HG02884 (cell line): ENCODE results near the gene TOM1L2.

Source experiments
- ATAC-seq: cut with Tn5 transposase; IDR thresholded peaks from one replicate; pipeline ENCODE4 v1.9.1; 2021; ENCODE audit warnings: mild to moderate bottlenecking, moderate library complexity; ENCODE audit not compliant: unreplicated experiment

TOM1L2 gene

DNA sequence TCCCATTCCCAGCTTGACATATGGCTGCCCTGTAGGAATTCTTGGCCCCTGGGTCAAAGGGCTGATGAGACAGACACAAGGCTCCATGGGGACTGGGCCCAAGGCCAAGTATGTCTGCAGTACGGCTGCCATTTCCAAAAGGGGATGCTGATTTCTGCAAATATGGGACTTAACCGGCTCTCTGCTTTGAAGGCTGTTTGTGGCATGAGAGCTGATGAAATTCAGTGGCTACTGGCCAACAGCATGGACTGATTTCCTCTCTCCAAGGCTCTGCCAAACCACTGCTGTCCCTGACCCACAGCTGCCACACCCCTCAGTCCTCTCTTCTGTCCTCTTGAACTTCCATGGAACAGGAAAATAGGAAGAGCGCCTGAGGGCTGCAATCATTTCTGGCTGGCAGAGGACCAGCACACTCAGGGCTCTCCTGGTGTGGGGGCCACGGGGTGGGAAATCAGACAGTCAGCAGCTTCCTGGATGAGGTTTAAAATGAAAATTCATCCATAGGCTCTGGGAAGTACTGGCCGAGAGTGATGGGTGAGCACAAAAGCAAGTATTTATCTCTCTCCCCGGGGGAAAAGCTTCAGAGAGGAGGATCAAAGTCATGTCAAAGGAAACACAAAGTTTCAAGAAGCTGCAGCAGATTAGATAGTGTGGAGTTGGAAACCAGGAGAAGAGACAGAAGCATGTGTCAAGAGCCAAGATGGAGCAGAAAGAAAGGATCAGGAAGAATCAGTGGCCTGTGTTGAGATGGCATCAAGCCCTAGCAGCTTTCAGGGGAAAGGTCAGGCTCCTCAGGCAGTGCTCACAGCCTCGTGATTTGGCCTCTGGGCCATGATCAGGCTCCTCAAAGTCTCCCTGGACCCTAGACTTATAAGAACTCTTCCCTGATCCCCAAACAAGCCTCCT, 71.3 kb downstream of the TOM1L2 start:
- no peak for ATAC-seq

DNA sequence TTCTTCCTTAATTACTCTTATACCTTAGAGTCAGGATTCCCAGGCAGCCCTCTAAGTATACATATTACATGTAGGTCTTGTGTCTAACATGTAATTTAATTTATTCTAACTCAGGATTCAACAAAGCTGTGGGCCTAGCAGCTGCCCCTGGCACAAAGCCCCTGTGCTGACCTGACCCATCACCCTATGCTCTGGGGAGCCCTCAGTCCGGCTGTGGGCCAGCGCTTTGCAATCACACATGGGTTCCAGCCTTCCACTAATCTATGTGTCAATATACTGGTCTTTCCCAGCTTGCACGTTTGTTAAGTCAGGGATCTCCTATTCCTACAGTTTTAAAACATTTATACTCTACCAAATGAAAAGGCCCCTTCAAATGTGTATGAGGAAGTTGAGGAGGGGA, 72.7 kb downstream of the TOM1L2 start:
- ATAC-seq, result no peak

DNA sequence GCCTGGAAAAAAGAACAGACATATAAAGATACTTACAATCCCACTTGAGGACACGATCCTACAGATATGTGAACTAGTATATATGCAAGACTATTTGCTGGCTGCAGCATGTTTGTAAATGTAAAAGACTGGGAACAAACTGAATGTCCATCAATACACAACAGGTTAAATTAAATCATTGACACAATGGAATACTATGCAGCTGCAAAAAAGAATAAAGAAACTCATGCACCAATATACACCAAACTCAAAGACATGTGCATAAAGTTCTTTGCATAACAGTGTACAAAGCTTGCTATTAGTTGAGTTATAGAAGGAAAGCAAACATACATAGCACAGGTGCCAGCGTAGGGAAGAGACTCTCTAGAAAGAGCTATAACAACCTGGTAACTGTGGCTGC, 73.5 kb downstream of the TOM1L2 start:
- ATAC-seq, result no peak

DNA sequence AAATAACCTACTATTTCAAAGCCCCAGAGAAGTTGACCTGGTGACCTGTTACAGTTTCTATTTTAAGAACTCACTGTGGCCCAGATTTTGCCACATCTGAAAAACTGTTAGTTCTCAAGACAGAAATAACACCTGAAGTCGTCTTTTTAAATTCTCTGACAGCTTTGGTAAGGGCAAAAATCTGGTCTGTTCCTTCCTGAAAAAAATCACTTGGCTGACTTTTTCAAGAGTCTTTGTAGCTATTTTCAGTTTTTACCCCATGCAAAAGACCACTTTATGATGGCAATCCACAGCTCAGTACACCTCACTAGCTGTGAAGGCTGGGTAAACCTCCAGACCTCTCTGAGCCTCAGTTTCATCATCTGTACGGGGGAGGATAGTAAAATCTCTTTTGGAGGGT, 74.8 kb downstream of the TOM1L2 start:
- ATAC-seq, result no peak

DNA sequence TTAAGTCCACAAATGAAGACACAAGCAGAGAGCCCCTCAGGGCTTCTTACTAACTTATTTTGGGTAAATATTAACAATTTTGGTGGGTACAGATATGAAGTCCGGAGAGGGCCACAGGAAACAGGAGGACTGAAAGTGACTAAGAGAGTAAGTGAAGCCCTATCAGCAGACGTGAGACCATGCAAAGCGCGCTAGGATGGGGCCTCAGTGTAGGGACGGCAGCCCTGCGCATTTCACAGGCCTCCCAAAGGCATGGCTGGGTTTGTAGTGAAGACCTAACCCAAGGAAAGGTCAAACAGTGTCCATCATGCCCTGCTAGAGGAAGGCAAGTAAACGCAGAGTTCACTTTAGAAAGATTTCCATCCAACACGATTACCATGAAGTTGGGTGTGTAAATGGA, 75.5 kb downstream of the TOM1L2 start:
- ATAC-seq, result no peak

DNA sequence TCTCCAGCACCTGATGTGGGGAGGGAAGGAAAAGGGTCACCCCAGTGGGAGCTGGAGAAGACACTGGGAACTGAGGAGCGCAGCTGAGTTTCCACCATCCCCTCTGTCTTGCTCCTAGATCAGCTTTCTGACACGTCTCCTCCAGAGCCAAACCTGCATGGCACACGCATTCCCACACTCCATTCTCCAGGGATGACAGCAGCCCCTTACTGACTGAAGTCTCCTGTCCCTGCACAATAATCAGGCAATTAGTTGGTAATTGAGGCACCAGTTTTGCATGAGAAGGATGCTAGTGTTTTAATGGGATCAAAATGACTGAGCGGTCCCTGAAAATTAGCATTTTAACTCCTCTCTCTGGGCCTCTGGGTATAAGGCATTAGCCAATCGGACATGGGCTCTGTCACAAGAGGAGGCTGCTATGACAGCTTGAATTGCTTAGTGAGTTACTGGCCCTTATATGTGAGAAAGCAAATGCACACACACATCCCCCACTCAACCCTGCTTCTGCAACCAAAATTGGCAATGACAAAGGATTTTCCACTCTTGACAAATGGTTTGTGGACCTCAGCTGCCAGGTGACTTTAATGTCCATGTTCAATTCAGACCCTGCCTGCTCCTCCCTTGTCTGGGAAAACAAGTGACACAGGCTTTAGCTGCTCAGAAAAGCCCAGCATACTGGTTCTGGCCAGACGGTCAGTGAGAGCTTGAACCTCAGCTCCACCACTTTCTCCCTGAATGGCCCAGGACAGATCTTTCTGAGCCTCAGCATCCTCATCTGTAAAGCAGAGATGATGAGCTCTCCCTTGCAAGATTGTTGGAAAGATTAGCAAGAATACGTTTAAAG, 78.2 kb downstream of the TOM1L2 start:
- ATAC-seq, result no peak

DNA sequence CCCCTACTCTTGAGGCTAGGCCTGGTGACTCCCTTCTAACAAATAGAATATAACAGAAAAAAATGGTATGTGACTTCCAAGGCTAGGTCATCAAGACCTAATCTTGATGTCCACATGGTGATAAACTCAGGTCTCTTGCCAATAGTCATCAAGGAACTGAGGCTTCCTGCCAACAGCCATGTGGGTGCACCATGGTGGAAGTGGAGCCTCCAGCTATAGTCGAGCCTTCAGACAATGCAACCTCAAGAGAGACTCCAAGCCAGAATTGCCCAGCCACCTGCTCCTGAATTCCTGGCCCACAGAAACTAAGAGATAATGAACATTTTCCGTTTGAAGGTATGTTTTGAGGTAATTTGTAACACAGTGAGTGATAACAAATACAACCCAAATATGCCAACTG, 79.5 kb downstream of the TOM1L2 start:
- no peak for ATAC-seq

DNA sequence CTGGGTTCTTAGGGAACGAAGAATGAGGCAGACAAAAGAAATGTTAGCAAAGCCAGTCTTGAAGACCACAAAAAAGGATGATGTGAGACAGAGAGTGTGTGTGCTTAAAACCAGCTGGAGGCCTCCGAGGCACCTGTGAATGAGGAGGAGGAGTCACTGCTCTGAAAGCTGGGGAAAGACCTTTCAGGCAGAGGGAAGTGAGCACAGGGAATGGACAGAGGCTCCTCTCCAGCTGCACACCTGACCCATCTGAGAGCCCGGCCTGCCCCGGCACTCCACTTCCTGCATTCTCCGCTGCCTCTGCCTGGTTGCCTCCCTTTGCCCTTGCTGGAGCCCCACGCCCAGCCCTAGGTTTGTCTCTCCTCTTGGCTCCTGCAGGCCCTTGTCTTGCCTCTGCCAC, 80.2 kb downstream of the TOM1L2 start:
- ATAC-seq, result no peak

DNA sequence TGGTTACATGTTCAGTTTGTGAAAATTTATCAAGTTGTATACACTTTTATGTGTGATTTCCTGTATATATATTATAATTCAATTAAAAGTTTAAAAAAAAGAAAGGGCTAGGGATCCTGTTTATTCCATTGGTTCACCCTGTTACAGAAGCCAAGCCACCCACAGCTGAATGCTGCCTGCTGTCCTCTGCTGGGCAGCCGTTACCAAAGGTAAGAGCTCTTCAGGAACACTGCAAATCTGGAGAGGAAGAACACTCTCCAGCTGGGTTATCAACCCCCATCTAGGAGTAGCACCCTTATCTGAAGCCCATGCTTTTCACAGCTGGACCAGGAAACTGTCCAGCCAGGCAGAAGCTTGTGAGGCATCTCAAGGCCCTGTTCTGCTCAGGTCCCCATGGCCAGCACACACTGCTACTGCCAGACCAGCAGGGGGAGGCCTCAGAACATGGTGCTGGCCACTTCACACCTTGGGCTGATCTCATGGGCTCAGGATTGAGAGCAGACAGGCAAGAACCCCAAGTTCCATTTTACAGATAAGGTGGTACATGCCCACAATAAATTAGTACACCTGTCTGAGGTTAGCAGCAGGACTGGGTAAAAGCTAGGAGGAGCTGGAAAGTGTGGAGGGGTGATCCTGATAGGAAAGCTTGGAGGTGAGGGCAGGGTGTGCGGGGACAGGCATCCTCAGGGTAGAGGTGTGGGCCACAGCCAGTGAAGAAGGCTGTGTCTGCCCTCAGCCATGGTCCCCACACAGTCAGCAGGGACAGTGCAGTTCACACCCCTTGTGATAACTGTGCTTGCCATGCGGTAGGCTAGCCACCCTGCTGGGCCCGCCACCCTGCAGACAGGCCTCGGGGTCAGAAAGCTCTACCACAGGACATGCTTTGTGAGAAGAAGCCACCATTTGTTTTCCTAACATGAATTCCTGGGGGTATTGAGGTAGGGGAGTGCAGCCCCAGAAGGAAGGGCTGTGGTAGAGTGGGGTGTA, 81.1 kb downstream of the TOM1L2 start:
- no peak for ATAC-seq

DNA sequence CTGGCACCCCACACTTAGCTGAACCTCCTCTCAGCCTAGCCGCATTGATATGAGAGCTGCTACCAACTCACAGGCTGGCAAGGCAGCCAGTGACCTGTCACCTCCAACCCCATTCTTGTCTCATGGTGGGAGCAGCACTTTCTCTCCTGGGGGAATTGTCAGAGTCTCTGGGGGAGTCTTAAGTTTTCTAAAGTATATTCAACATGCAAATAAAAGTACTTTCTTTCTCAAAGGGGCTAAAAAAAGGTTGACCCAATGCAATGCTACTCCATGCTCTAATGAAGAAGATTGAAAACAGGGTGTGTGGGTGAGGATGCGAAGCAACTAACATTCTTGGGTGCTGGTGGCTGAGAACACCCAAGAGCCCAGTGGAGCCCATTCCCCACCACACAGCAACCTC, 82.3 kb downstream of the TOM1L2 start:
- ATAC-seq, result no peak

DNA sequence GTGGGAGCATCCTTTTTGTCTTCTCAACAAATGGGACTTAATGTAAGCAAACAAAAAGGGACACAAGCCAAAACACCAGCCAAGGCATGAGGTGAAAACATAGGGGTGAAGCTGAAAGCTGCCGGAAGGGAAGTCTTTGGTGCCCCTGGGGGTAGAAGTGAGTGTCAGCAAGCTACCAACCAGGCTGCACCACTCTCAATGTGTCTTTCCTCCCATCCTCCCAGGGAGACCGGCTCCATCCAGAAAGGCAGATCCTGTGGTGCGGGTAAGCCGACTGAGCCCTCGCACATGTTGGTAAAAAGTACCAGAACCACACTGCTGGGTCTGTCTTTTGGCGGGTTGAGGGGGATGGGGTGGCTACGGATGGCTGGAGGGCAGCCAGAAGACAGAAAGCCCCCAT, 83.4 kb downstream of the TOM1L2 start:
- no peak for ATAC-seq

DNA sequence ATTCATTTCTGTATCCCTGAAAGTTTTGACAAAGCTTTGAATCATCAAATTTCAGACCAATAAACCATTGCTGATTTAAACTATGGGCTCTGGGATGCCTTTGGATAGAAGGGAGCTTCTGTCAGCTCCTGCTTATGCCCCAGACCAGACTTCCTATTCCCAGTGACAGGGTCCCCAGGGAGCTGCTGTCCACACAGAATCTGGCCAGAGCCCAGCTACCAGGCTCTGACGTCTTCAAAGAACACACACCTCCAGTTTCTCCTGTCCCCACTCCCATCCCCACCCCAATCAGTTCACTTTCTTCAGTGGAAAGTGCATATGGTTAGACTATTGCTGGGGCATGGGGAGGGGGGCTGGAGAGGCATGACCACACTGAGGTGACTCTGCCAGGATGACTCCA, 83.8 kb downstream of the TOM1L2 start:
- no peak for ATAC-seq

DNA sequence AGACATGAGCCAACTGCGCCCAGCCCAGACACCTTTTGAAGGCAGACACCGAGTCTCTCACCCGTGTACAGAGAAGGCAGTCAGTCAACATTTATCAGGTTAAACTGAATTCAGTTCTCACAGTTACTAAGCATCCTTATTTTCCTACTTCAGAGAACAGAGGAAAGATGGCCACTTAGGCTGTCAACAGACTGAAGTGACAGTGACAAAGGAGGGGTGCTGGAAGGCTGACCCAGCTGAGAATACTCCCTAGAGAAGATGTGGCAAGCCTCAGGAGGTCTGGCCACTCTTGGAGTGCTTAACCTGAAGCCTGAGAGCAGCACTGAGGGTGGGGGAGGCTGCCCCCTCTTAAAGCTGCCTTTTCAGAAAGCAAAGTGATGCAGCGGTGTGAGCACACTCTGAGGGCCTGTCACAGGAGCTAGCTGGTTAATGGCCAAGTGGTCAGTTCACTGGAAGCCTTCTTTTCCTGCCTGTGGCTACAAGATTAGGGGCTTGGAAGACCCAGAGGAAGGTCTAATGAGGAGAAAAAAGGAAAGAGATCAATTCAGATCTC, 84.4 kb downstream of the TOM1L2 start:
- no peak for ATAC-seq

DNA sequence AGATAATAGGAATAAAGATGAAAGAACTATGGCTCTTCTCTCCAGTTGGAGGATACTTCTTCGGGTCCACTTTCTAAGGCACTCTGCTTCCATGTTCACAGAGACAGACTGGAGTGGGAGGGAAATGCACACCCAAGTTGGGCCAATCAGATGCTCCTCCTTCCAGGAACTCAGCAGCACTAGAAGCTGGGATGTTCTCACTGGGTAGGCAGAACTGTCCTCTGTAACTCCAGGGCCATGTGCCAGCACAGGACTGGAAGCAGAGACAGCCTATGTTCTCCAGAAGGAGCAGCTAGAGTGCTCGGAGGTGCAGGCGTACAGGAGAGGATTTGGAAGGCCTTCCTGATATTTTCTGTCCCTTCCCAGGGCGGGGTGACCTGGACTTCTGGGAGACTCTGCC, 85.5 kb downstream of the TOM1L2 start:
- ATAC-seq, result no peak

DNA sequence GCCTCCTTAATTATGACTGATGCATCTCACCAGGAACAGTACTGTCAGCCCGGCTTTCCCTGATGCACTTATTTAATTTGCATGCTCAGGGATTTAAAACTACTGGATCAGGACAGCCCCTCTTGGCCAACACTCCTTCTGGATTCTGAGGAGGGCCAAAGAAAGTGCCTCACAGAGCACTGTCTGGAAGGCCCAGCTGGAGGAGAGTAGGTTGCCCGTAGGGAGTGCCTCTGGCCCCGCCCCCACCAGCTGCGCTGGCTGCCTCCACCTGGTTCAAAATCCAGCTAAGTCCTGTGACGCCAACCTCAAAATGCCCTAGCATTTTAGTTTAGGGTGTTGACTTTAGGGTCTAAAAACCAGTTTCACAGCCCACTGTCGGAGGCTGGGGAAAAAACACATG, 86.0 kb downstream of the TOM1L2 start:
- ATAC-seq, result no peak

DNA sequence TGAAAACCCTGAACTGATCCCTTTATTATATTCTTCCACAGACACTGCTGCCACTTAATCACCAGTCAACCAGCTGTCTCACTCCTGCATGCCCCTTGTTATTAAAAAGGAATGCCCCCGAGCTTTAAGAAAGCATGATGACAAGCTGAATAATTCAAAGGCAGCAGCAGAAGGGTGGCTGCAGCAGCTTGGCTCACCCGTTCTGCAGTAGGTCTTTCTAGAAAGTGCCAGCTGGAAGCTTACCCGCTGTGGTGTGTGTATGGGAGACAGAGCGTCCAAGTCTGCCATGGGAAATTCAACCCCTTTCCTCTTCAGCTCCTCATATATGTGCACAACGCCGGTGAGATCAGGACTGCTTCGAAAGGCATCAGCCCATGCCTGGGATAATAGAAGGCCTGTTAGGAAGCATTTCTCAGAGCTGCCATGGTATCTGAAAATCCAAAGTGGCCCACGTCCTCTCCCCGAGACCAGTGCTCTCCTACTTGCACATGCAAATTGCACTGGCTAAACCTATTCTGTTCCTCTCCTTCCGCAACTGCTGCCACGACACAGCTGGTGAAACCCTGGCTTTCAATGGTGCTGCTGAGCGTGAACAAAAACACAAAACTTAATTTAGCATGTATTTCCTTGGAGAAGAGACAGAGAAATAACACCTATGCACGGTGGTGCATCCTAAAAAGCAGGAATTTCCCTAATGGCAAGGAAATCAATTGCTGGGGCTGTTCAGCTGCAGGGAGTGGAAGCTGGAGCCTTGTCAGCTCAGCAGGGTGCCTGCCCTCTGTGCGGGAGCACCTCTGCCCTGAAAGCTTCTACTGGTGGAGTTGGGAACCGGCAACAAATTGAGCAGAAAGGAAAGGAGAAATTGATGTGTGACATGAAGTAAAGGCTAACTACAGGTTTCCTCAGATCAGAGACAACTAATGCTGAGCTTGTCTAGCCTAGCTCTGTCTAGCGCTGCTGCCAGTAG, 87.5 kb downstream of the TOM1L2 start:
- ATAC-seq, result no peak

DNA sequence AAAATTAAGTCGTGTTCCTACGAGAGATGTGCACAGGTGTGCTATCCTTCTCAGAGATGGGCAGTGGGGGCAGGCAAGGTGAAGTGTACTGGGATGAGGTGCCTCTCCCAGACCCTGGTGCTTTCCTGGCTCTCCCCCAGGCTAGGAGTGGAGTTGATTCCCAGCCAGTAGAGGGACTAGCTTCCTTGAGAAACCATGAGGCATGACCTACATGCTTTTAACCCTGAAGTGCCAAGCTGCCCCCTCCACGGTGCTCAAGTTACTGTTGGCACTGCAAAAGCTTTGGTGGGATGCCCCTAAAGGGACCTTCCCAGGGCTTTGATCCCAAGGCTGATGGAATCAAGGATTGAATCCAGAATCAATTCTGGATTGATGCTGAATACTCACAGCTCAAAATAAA, 88.4 kb downstream of the TOM1L2 start:
- ATAC-seq, result no peak

DNA sequence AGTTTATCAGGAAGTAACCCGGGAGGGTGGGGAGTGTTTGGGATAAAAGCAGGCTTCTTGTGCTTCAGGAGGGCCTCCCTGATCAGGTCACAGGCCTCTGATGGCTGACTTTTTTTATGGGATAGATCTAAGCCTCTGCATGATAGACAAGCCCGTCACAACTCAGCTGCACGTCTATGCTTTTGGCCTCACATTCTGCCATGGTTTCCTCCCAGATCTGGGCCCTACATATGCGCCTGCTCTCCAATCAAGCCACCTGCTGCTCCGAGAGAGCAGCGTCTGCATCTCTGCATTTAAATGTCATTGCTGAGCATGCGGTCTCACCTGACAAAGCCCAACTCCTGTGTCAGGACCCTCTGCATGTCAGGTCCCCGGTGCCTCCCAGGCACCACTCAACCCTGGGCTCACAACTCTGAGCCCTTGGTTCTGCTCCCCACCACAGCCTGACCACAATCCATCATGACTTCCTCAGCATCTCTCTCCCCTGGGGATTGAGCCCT, 90.1 kb downstream of the TOM1L2 start:
- no peak for ATAC-seq

DNA sequence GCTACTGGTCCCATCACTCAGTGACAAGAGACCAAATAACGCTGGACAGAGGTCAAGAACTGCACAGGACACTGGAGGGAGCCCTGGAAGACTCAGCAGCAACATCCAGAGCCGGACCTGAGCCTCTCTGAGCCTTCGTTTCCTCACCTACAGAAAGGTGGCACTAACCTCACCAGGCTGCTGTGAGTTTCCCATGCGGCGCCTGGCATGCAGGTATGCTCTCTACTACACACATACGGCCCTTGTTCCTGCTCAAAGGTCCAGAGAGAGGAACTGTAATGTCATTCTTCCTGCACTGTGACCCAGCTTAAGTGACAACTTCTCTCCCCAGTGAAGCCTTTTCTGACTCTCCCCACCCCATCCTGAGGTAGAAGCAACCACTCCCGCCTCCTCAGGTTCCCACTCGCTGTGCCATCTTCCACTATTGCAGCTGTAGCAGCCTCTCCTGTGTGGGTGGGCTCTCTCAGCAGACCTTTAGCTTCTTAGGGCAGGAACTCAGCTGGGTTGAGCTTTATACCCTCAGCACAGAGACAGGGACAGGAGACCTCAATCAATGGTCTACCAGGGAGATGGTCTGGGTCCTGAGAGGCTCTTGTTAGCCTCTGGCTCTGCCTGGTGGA, 91.5 kb downstream of the TOM1L2 start:
- ATAC-seq, result no peak
